Esophagus muscularis mucosa (tissue), 4 donors: ENCODE data around the gene TRAPPC14.

Experiments used
- EP300 ChIP-seq: sonication (generic); formaldehyde crosslinking; IDR thresholded peaks from one replicate; pipeline ENCODE4 v1.6.1; 2017; ENCODE audit warnings: antibody characterized with exemption
- POLR2A ChIP-seq: fragments of 450-650 bp; IDR thresholded peaks from one replicate; pipeline ENCODE4 v1.6.1; 2017; ENCODE audit warnings: antibody characterized with exemption, moderate library complexity, mild to moderate bottlenecking, low read depth
- POLR2AphosphoS5 ChIP-seq, 2 donors: sonication (generic); formaldehyde crosslinking; IDR thresholded peaks; one replicate each; pipeline ENCODE4 v1.6.1; 2017; ENCODE audit warnings: antibody characterized with exemption in 2 of 2
- TF ChIP-seq, protein P1 (sequence below), 3 experiments: fragments of 200-600 bp in 2 of 3; fragments of 450-650 bp in 1 of 3; sonication (generic) in 2 of 3; IDR thresholded peaks; one replicate each; pipeline ENCODE4 v1.5.1; 2017 to 2019; ENCODE audit warnings: antibody characterized with exemption in 3 of 3, mild to moderate bottlenecking in 2 of 3, moderate library complexity in 1 of 3

DNA sequence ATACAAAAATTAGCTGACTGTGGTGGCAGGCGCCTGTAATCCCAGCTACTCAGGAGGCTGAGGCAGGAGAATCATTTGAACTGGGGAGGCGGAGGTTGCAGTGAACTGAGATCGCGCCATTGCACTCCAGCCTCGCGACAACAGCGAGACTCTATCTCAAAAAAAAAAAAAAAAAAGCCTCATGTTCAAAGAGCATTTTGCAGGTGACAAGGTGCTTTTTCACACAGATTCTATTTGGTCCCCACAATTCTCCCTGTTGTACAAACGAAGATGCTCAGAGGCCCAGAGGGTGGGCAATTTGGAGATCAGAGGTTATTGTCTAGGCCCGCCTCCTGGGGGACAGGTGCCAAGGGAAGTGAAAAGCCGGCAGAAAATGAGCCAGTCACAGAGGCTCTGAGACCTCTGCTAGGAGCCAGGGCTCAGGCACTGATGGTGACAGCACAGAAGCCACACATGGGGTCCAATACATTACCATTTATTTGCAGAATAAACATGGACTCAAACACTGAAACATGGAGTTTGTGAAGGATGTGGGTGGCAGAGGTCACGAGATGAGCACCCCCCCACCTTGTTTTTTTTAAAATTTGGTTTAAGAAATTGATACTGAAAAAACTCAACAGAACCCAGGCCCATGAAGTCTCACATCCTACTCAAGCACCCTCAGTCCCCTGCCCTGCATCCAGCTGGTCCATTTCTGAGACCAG is 10.8 kb upstream of the TRAPPC14 start:
- TF ChIP-seq POLR2AphosphoS5 (IDR thresholded peaks at IDR 0.05) (no peak), POLR2A (no peak), EP300 (no peak)
- TF ChIP-seq, protein P1, sequence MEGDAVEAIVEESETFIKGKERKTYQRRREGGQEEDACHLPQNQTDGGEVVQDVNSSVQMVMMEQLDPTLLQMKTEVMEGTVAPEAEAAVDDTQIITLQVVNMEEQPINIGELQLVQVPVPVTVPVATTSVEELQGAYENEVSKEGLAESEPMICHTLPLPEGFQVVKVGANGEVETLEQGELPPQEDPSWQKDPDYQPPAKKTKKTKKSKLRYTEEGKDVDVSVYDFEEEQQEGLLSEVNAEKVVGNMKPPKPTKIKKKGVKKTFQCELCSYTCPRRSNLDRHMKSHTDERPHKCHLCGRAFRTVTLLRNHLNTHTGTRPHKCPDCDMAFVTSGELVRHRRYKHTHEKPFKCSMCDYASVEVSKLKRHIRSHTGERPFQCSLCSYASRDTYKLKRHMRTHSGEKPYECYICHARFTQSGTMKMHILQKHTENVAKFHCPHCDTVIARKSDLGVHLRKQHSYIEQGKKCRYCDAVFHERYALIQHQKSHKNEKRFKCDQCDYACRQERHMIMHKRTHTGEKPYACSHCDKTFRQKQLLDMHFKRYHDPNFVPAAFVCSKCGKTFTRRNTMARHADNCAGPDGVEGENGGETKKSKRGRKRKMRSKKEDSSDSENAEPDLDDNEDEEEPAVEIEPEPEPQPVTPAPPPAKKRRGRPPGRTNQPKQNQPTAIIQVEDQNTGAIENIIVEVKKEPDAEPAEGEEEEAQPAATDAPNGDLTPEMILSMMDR (IDR thresholded peaks at IDR 0.05), result no peak
